ENCODE data around the gene DMBX1. TPM values are rescaled to one million over a fixed set of nuclear protein-coding genes. Genes with fewer than 3 reads are reported as not detected.

Gene DMBX1
- total and polyA plus RNA-seq, 2 of the 4 experiments (the other 2 are of a cell fraction), result not detected

- Histone ChIP-seq H3K79me1 (ENCODE audit: low read depth in 1 of 2, low read length in 2 of 2) (no peaks in the 10 kb centered on the region), H3K9me1 (ENCODE audit: insufficient read depth, low read length) (no peaks in the 10 kb centered on the region), H3K36me3 (ENCODE audit: control insufficient read depth, insufficient read depth, low read length) (no peaks in the 10 kb centered on the region), H3K14ac (replicated peaks; ENCODE audit: low read depth, low read length) (no peak overlapping the region), H3K27me3 (ENCODE audit: control insufficient read depth, insufficient read depth, low read length) (peaks cover 81% of the 10 kb centered on the region), H4K8ac (ENCODE audit: low read depth in 2 of 2, low read length in 2 of 2) (no peak overlapping the region), H3K9ac (ENCODE audit: low read depth, low read length) (no peak overlapping the region), H2BK20ac (ENCODE audit: low read depth, low read length) (no peak overlapping the region), H2BK15ac (ENCODE audit: low read depth, low read length) (no peak overlapping the region), H3K4me1 (ENCODE audit: control insufficient read depth, insufficient read depth, low read length) (no peaks in the 10 kb centered on the region; the same call in 1 of the 2 replicates), H3K4me2 (ENCODE audit: low read depth, low read length) (no peak overlapping the region), H3K4me3 (ENCODE audit: insufficient read depth, low read depth, low read length) (no peak overlapping the region), H2BK5ac (ENCODE audit: low read depth, low read length, poor library complexity, severe bottlenecking) (no peak overlapping the region), H2AFZ (replicated peaks; ENCODE audit: low read length, poor library complexity) (no peak overlapping the region), H3K18ac (ENCODE audit: low read depth, low read length) (no peak overlapping the region), H2BK120ac (ENCODE audit: low read depth, low read length) (no peak overlapping the region), H4K20me1 (ENCODE audit: insufficient read depth, low read length) (no peaks in the 10 kb centered on the region), H4K5ac (ENCODE audit: low read depth, low read length) (no peak overlapping the region), H3K23ac (ENCODE audit: low read depth, low read length) (no peak overlapping the region), H3K56ac (ENCODE audit: extremely low read depth, insufficient read depth, low read length) (no peak overlapping the region), H4K91ac (ENCODE audit: insufficient read depth, low read depth, low read length) (no peak overlapping the region), H3K27ac (ENCODE audit: insufficient read depth, low read length) (no peak overlapping the region), H2AK9ac (replicated peaks; ENCODE audit: low read depth, low read length, poor library complexity) (no peak overlapping the region), H3K4ac (ENCODE audit: low read depth, low read length) (no peak overlapping the region), H2AK5ac (ENCODE audit: low read depth, low read length) (no peak overlapping the region), H3K9me3 (ENCODE audit: control insufficient read depth, insufficient read depth, low read length) (no peaks in the 10 kb centered on the region)
- intact Hi-C loops (cut with micrococcal nuclease), result no loop called here
- WGBS, 2 experiments (ENCODE audit: extremely low coverage in 2 of 2, insufficient read length in 1 of 2), result no CpG with 5 or more reads among the region's 15 CpGs
- BruUV-seq (replicated peaks), result no TSS peak
- no peak for ATAC-seq (ENCODE audit: low read depth)
- DNase-seq, result no peak
- TF ChIP-seq RCOR1 (IDR thresholded peaks at IDR 0.05; ENCODE audit: insufficient replicate concordance, low read length) (no peak), POLR2A (IDR thresholded peaks at IDR 0.05; ENCODE audit: low read depth, low read length) (no peak), MAZ (IDR thresholded peaks at IDR 0.05; ENCODE audit: borderline replicate concordance, low read depth, low read length) (no peak), RAD21 (IDR thresholded peaks at IDR 0.05; ENCODE audit: low read length) (no peak), RFX5 (IDR thresholded peaks at IDR 0.05; ENCODE audit: low read depth, low read length) (no peak)
- CTCF ChIA-PET, result interaction anchor here (1.0 kb wide), 1 partner anchor 9 kb away, joined by 3 read pairs; no protein-coding TSS in a partner anchor
- in situ Hi-C loops (cut with MboI; ENCODE audit: low sequenced_read_pairs), result no loop called here
- dilution Hi-C loops (cut with HindIII; ENCODE audit: low sequenced_read_pairs, unreplicated experiment), result no loop called here
- POLR2A ChIA-PET (ENCODE audit: unreplicated experiment), result no interaction called here
Observed at GRCh38 chr1:46452931-46453325, 36.7 kb upstream of the DMBX1 start.
